Gastroesophageal sphincter (tissue), 3 donors: Measurements from ENCODE around the gene SLC17A9.

Source experiments
- EP300 ChIP-seq: sonication (generic); formaldehyde crosslinking; IDR thresholded peaks from one replicate; pipeline ENCODE4 v1.6.1; 2017; ENCODE audit warnings: antibody characterized with exemption, mild to moderate bottlenecking
- POLR2A ChIP-seq, 2 donors: fragments of 450-650 bp; IDR thresholded peaks; one replicate each; pipeline ENCODE4 v1.6.1; 2017; ENCODE audit warnings: antibody characterized with exemption in 2 of 2, mild to moderate bottlenecking in 2 of 2, moderate library complexity in 1 of 2
- POLR2AphosphoS5 ChIP-seq: sonication (generic); formaldehyde crosslinking; IDR thresholded peaks from one replicate; pipeline ENCODE4 v1.6.1; 2017; ENCODE audit warnings: antibody characterized with exemption
- TF ChIP-seq, protein P1 (sequence below), 4 experiments: fragments of 200-600 bp in 2 of 4; fragments of 450-650 bp in 2 of 4; sonication (generic) in 1 of 4; IDR thresholded peaks; one replicate each; pipeline ENCODE4 v1.5.1; 2017 to 2019; ENCODE audit warnings: antibody characterized with exemption in 4 of 4, mild to moderate bottlenecking in 2 of 4, moderate library complexity in 2 of 4

GRCh38 chr20:62945771-62946339 lies 6.7 kb upstream of the SLC17A9 start:
- TF ChIP-seq, protein P1, sequence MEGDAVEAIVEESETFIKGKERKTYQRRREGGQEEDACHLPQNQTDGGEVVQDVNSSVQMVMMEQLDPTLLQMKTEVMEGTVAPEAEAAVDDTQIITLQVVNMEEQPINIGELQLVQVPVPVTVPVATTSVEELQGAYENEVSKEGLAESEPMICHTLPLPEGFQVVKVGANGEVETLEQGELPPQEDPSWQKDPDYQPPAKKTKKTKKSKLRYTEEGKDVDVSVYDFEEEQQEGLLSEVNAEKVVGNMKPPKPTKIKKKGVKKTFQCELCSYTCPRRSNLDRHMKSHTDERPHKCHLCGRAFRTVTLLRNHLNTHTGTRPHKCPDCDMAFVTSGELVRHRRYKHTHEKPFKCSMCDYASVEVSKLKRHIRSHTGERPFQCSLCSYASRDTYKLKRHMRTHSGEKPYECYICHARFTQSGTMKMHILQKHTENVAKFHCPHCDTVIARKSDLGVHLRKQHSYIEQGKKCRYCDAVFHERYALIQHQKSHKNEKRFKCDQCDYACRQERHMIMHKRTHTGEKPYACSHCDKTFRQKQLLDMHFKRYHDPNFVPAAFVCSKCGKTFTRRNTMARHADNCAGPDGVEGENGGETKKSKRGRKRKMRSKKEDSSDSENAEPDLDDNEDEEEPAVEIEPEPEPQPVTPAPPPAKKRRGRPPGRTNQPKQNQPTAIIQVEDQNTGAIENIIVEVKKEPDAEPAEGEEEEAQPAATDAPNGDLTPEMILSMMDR (IDR thresholded peaks at IDR 0.05), result no peak
- no peak for TF ChIP-seq POLR2AphosphoS5
- TF ChIP-seq POLR2A (IDR thresholded peaks at IDR 0.05), result no peak
- no peak for TF ChIP-seq EP300
